TTC549 (cell line): ENCODE results near the gene PAM16.
"Not testable (repeated sequence)": the region's sequence is repeated elsewhere in the genome, so short reads cannot be mapped to it uniquely, and the experiment has no call there.

Experiments
- FAIRE-seq: peaks from 2 replicates; lab custom pipeline; 2012; peaks lifted over from hg19 to GRCh38; lab: Jason Lieb, UNC

Gene PAM16

DNA sequence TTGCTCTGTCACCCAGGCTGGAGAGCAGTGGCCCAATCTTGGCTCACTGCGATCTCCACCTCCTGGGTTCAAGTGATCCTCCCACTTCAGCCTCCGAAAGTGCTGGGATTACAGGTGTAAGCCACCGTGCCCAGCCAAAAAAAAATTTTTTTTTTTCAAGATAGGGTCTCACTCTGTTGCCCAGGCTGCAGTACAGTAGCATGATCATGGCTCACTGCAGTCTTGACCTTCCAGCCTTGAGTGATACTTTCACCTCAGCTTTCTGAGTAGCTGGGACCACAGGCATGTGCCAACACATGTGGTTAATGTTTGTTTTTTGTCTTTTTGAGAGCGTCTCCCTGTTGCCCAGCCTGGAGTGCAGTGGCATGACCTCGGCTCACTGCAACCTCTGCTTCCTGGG, 1.7 kb upstream of the PAM16 start:
- FAIRE-seq: no peak

DNA sequence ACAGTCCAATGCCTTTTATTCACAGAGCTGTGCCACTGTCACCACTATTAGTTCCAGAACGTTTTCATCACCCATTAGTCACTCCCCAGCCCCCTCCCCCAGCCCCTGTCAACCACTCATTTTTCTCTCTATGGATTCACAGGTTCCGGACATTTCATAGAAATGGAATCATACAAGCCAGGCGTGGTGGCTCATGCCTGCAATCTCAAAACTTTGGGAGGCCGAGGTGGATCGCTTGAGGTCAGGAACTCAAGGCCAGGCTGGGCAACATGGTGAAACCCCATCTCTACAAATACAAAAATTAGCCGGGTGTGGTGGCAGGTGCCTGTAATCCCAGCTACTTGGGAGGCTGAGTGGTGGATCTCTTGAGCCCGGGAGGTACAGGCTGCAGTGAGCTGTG, 759 bp upstream of the PAM16 start:
- no peak for FAIRE-seq

DNA sequence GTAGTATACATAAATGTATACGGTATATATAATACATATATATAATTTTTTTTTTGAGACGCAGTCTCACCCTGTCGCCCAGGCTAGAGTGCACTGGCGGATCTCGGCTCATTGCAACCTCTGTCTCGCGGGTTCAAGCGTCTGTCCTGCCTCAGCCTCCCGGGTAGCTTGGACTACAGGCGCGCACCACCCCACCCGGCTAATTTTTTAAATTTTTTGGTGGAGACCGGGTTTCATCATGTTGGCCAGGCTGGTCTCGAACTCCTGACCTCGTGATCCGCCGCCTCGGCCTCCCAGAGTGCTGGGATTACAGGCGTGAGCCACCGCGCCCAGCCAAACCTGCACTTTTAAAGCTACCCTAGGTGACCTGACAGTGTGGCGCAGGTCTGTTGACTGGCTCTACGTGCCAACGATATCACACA, 745 bp downstream of the PAM16 start:
- FAIRE-seq: no peak

DNA sequence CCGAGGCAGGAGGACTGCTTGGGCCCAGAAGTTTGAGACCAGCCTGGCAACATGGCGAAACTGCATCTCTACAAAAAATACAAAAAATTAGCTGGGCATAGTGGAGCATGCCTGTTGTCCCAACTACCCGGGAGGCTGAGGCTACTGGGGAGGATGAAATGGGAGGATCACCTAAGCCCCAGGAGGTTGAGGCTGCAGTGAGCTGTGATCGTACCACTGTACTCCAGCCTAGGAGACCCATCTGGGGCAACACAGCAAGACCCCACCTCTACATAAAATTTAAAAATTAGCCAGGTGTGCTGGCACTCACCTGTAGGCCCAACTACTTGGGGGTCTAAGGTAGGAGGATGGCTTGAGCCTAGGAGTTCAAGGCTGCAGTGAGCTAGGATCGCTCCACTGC, 1.8 kb downstream of the PAM16 start:
- FAIRE-seq: no peak

DNA sequence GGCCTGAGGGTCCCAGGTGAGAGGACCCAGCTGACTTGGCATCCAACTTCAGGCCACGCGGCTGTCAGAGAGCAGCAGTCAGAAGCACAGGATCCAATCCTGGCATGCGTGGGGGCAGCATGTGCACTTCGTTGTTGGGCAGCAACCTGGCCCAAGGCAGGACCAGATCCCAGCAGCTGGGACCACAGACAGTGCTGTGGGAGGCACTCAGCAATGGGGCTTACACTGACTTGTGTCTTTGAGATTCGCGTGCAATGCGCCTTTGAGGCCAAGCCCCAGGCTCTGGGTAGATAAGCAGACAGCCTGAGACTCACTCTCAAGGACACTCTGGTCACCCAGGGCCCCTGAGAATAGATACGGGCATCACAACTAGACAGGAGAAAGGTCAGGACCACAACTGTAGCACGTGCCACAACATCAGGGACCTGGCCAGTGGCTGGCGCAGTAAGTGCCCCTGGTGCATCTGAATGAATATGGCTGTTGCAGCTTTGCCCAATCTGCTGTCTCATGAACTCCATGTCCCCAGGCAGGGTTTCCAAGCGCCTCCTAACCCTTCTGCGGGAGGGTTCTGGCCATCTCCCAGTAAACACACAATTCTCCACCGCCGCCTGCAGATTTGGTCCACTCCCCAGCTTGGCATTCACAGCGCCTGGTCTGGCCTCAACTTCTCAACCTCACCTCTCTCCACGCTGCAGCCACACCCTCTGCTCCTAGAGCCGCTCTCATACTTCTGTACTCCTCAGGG, 3.2 kb downstream of the PAM16 start:
- FAIRE-seq: no peak

- no peak for FAIRE-seq
Observed at GRCh38 chr16:4347010-4347409, 4.1 kb downstream of the PAM16 start.

DNA sequence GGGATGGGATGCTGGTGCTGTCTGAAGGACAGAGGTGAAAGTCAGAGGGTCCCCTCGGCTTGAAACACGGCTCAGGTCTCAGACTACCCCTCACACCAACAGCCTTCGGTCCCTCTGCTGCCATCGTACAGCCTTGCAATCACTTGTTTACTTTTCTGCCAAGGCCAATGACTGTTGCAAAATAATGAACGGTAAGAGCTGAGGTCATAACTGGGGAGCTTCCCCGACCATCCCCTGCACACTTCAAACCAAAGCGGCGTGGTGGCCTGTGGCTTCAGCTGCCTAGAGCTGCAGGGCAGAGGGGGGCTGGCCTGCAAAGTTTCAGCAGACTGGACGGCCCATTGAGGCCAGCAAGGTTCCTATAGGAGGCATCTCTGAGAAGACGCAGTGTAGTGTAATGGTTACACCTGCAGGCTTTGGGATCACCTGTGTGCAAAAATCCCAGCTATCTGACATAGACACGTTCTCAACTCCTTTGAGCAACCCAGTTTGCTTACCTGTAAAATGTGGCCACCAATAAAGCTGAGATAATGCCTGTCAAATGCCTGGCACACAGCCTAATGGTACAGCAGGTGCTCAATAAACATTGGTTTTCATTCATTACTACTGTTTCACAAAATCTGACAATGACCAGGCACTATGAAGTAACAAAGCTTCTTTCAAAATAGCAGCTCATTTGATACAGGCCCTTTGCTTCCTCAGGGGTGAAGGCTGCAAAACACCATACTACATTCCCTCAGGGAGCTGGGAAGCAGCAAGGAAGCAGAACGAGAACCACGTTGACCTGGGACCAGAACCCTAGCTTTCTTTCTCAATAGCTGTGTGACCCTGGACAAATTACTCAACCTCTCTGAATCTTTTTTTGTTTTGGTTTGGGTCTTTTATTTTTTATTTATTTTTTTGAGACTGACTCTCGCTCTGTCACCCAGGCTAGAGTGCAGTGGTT, 5.0 kb downstream of the PAM16 start:
- no peak for FAIRE-seq

- FAIRE-seq: no peak
Observed at GRCh38 chr16:4344983-4345835, 5.9 kb downstream of the PAM16 start.

DNA sequence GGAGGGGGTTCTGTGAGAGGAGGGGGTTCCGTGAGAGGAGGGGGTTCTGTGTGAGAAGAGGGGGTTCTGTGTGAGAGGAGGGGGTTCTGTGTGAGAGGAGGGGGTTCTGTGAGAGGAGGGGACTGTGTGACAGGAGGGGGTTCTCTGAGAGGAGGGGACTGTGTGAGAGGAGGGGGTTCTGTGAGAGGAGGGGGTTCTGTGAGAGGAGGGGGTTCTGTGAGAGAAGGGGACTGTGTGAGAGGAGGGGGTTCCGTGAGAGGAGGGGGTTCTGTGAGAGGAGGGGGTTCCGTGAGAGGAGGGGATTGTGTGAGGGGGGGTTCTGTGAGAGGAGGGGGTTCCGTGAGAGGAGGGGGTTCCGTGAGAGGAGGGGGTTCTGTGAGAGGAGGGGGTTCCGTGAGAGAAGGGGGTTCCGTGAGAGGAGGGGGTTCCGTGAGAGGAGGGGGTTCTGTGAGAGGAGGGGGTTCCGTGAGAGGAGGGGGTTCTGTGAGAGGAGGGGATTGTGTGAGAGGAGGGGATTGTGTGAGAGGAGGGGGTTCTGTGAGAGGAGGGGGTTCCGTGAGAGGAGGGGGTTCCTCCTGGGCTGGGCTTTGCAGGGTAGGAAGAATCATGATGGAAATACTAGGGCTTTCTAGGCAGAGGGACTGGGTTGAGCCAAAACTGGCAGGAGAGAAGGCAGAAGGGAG, 6.7 kb downstream of the PAM16 start:
- FAIRE-seq: not testable (repeated sequence)

DNA sequence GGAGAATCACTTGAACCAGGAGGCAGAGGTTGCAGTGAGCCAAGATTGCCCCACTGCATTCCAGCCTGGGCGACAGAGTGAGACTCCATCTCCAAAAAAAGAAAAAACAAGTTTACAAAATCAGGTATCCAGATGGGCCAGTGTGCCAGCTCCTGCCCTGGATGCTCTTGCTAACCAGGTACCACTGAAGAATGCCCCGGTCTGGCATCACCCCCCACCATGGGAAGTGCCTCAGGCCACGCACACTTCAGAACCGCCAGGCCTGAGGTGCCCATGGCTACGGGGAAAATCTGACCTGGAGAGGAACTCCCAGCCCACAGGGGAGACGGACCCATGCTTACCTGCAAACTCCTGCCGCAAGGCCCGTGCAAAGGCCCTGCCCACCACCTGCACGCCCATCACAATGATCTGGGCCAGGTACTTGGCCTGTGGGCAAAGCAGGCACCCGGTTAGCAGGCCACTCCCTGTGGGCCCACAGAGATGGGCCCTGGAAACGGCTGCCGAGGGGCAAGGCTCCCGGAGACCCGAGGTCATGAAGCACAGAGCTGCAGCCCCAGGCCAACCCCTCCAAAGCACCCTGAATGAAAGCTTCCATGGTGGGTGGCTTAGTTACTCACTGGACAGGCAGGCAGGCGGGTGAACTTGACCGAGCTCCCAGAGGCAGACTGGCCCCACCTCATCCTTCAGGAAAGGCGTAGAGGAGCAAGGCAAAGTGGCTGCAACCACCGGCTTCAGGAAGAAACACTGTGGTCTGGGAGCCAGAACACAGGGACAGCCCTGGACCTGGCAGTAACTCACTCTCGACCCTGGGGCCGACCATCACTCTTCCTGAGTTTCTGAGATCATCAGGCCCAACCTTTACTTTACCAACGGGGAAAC, 8.0 kb downstream of the PAM16 start:
- no peak for FAIRE-seq

GRCh38 chr16:4341250-4341649, 9.9 kb downstream of the PAM16 start:
- FAIRE-seq: no peak

DNA sequence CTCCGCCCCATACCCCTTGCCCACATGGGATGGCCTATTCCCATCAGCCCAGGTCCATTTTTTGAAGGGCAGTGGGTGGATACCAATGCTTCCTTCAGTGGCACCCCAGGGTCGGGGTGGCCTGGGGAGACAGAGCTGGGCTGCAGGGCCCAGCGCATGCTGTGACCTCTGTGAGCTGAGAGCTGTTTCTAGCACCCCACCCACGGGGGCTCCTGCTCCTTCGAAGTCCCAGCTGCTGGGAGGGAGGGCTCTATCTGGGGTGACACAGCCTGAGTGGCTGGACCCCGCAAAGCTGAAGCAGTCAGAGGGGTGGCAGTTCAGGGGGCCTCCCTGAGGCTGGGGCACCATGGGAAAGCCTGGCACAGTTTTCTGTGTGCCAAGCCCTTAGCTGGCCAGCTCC, 10.7 kb downstream of the PAM16 start:
- no peak for FAIRE-seq

DNA sequence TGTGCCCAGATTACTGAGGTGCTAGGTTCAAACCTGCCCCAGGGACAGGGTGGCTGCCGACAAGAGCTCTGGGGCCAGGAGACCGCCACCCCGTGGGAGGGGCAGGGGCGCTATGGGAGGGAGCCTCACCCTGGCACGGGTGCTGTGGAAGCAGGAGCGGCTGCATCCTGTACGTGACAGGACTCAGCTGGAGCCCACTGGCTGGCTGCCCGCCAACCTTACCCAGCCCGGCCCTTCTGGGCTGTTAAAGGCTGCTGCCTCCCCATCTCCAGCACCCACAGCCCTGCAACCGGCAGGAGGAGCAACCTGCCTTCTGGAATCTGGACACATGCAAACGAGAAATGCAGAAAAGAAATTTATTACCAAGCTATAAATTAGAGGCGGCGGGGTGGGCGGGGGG, 11.2 kb downstream of the PAM16 start:
- no peak for FAIRE-seq

- no peak for FAIRE-seq
Observed at GRCh38 chr16:4339455-4339854, 11.7 kb downstream of the PAM16 start.

- FAIRE-seq: no peak
Observed at GRCh38 chr16:4338712-4339299, 12.3 kb downstream of the PAM16 start.

- no peak for FAIRE-seq
Observed at GRCh38 chr16:4338125-4338582, 13.0 kb downstream of the PAM16 start.

- FAIRE-seq: no peak
Observed at GRCh38 chr16:4337540-4338088, 13.5 kb downstream of the PAM16 start.

DNA sequence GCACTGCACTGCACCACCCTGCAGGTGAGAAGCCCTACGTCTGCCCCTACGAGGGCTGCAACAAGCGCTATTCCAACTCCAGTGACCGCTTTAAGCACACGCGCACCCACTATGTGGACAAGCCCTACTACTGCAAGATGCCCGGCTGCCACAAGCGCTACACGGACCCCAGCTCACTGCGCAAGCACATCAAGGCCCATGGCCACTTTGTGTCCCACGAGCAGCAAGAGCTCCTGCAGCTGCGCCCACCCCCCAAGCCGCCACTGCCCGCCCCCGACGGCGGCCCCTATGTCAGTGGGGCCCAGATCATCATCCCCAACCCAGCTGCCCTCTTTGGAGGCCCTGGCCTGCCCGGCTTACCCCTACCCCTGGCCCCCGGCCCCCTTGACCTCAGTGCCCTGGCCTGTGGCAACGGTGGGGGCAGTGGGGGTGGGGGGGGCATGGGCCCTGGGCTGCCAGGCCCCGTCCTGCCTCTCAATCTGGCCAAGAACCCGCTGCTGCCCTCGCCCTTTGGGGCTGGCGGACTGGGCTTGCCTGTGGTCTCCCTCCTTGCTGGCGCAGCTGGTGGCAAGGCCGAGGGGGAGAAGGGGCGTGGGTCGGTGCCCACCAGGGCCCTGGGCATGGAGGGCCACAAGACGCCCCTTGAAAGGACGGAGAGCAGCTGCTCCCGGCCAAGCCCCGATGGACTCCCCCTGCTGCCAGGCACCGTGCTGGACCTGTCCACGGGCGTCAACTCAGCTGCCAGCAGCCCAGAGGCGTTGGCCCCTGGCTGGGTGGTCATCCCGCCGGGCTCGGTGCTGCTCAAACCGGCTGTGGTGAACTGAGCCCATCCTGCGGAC, 14.2 kb downstream of the PAM16 start:
- no peak for FAIRE-seq
